Measurements from ENCODE around the gene COL9A2.
"Not testable (repeated sequence)": the region's sequence is repeated elsewhere in the genome, so short reads cannot be mapped to it uniquely, and the experiment has no call there.

The COL9A2 gene

GRCh38 chr1:40316595-40317393 lies at the start of gene COL9A2:
TSS of gene COL9A2 (minus strand) at chr1:40317286. CDS start at chr1:40317197, 89 bp downstream.
- DNase-seq (ENCODE audit: low spot score) = peak; percentile 63
- no peak within 1 kb of the TSS for H3K27ac Mint-ChIP-seq
- H3K9me3 Mint-ChIP-seq = no peaks in the 10 kb centered on the region
- peaks cover 29% of the 10 kb centered on the region for H3K27me3 Mint-ChIP-seq (ENCODE audit: low read depth)
- peak within 1 kb of the TSS; percentile 80 for H3K4me3 Mint-ChIP-seq
- H3K36me3 Mint-ChIP-seq (ENCODE audit: low read depth) = no peaks in the 10 kb centered on the region
- peaks cover 35% of the 10 kb centered on the region for H3K4me1 Mint-ChIP-seq (ENCODE audit: low read depth)

- peaks cover 3% of the 10 kb centered on the region for H3K36me3 Mint-ChIP-seq (ENCODE audit: low read depth)
- H3K27ac Mint-ChIP-seq = no peak overlapping the region
These were observed 46.6 kb upstream of the COL9A2 start for GRCh38 chr1:40363721-40364120.

GRCh38 chr1:40362699-40363098 lies 45.6 kb upstream of the COL9A2 start:
- no peak for DNase-seq (ENCODE audit: low spot score)
- peaks cover 3% of the 10 kb centered on the region for H3K36me3 Mint-ChIP-seq (ENCODE audit: low read depth)
- no peak overlapping the region for H3K27ac Mint-ChIP-seq
- H3K4me1 Mint-ChIP-seq (ENCODE audit: low read depth) = peaks cover 2% of the 10 kb centered on the region
- H3K9me3 Mint-ChIP-seq = peaks cover 17% of the 10 kb centered on the region
- no peaks in the 10 kb centered on the region for H3K27me3 Mint-ChIP-seq (ENCODE audit: low read depth)
- H3K4me3 Mint-ChIP-seq = no peak overlapping the region

More at GRCh38 chr1:40363721-40364120, 46.6 kb upstream of the COL9A2 start:
- DNase-seq (ENCODE audit: low spot score) = no peak
- Mint-ChIP-seq H3K4me1 (ENCODE audit: low read depth) (peaks cover 2% of the 10 kb centered on the region), H3K9me3 (peaks cover 10% of the 10 kb centered on the region), H3K27me3 (ENCODE audit: low read depth) (no peaks in the 10 kb centered on the region), H3K4me3 (no peak overlapping the region)

- peaks cover 2% of the 10 kb centered on the region for H3K4me1 Mint-ChIP-seq (ENCODE audit: low read depth)
- H3K36me3 Mint-ChIP-seq (ENCODE audit: low read depth) = peaks cover 3% of the 10 kb centered on the region
- no peak for DNase-seq (ENCODE audit: low spot score)
- peaks cover 20% of the 10 kb centered on the region for H3K9me3 Mint-ChIP-seq
- no peak overlapping the region for H3K4me3 Mint-ChIP-seq
- no peak overlapping the region for H3K27ac Mint-ChIP-seq
- H3K27me3 Mint-ChIP-seq (ENCODE audit: low read depth) = no peaks in the 10 kb centered on the region
These were observed 45.1 kb upstream of the COL9A2 start for GRCh38 chr1:40362199-40362598.

- Mint-ChIP-seq H3K27ac (no peak overlapping the region), H3K4me1 (ENCODE audit: low read depth) (peaks cover 2% of the 10 kb centered on the region), H3K27me3 (ENCODE audit: low read depth) (no peaks in the 10 kb centered on the region)
These were observed 44.6 kb upstream of the COL9A2 start for GRCh38 chr1:40361637-40362036.

GRCh38 chr1:40361201-40361600 lies 44.1 kb upstream of the COL9A2 start:
- H3K27ac Mint-ChIP-seq = no peak overlapping the region
- H3K36me3 Mint-ChIP-seq (ENCODE audit: low read depth) = peaks cover 3% of the 10 kb centered on the region
- no peak overlapping the region for H3K4me3 Mint-ChIP-seq
- H3K4me1 Mint-ChIP-seq (ENCODE audit: low read depth) = peaks cover 2% of the 10 kb centered on the region
- H3K27me3 Mint-ChIP-seq (ENCODE audit: low read depth) = no peaks in the 10 kb centered on the region
- DNase-seq (ENCODE audit: low spot score) = no peak
- peaks cover 25% of the 10 kb centered on the region for H3K9me3 Mint-ChIP-seq

More at GRCh38 chr1:40361637-40362036, 44.6 kb upstream of the COL9A2 start:
- no peak overlapping the region for H3K4me3 Mint-ChIP-seq
- DNase-seq (ENCODE audit: low spot score) = no peak
- H3K36me3 Mint-ChIP-seq (ENCODE audit: low read depth) = peaks cover 3% of the 10 kb centered on the region
- peaks cover 25% of the 10 kb centered on the region for H3K9me3 Mint-ChIP-seq

- Mint-ChIP-seq H3K27ac (no peak overlapping the region), H3K36me3 (ENCODE audit: low read depth) (peaks cover 3% of the 10 kb centered on the region), H3K4me1 (ENCODE audit: low read depth) (peaks cover 2% of the 10 kb centered on the region), H3K27me3 (ENCODE audit: low read depth) (no peaks in the 10 kb centered on the region), H3K4me3 (no peak overlapping the region), H3K9me3 (peaks cover 25% of the 10 kb centered on the region)
- DNase-seq (ENCODE audit: low spot score) = no peak
These were observed 43.5 kb upstream of the COL9A2 start for GRCh38 chr1:40360631-40361030.

GRCh38 chr1:40357625-40358024 lies 40.5 kb upstream of the COL9A2 start:
- Mint-ChIP-seq H3K4me1 (ENCODE audit: low read depth) (no peaks in the 10 kb centered on the region), H3K27me3 (ENCODE audit: low read depth) (no peaks in the 10 kb centered on the region), H3K36me3 (ENCODE audit: low read depth) (peaks cover 3% of the 10 kb centered on the region), H3K27ac (no peak overlapping the region), H3K4me3 (no peak overlapping the region), H3K9me3 (peaks cover 25% of the 10 kb centered on the region)
- no peak for DNase-seq (ENCODE audit: low spot score)

GRCh38 chr1:40353082-40353481 lies 36.0 kb upstream of the COL9A2 start:
- H3K27ac Mint-ChIP-seq = no peak overlapping the region
- DNase-seq (ENCODE audit: low spot score) = no peak
- no peak overlapping the region for H3K4me3 Mint-ChIP-seq
- no peaks in the 10 kb centered on the region for H3K27me3 Mint-ChIP-seq (ENCODE audit: low read depth)
- H3K36me3 Mint-ChIP-seq (ENCODE audit: low read depth) = no peaks in the 10 kb centered on the region
- peaks cover 11% of the 10 kb centered on the region for H3K9me3 Mint-ChIP-seq
- no peaks in the 10 kb centered on the region for H3K4me1 Mint-ChIP-seq (ENCODE audit: low read depth)

- no peaks in the 10 kb centered on the region for H3K36me3 Mint-ChIP-seq (ENCODE audit: low read depth)
- H3K27me3 Mint-ChIP-seq (ENCODE audit: low read depth) = no peaks in the 10 kb centered on the region
- H3K27ac Mint-ChIP-seq = no peak overlapping the region
- DNase-seq (ENCODE audit: low spot score) = no peak
- H3K9me3 Mint-ChIP-seq = peaks cover 5% of the 10 kb centered on the region
- no peaks in the 10 kb centered on the region for H3K4me1 Mint-ChIP-seq (ENCODE audit: low read depth)
- no peak overlapping the region for H3K4me3 Mint-ChIP-seq
These were observed 35.0 kb upstream of the COL9A2 start for GRCh38 chr1:40352126-40352525.

GRCh38 chr1:40351124-40351523 lies 34.0 kb upstream of the COL9A2 start:
- no peaks in the 10 kb centered on the region for H3K27me3 Mint-ChIP-seq (ENCODE audit: low read depth)
- H3K27ac Mint-ChIP-seq = no peak overlapping the region

GRCh38 chr1:40350391-40350790 lies 33.3 kb upstream of the COL9A2 start:
- H3K36me3 Mint-ChIP-seq (ENCODE audit: low read depth) = no peaks in the 10 kb centered on the region
- no peak for DNase-seq (ENCODE audit: low spot score)
- no peaks in the 10 kb centered on the region for H3K9me3 Mint-ChIP-seq
- no peaks in the 10 kb centered on the region for H3K4me1 Mint-ChIP-seq (ENCODE audit: low read depth)
- no peaks in the 10 kb centered on the region for H3K27me3 Mint-ChIP-seq (ENCODE audit: low read depth)
- no peak overlapping the region for H3K27ac Mint-ChIP-seq
- no peak overlapping the region for H3K4me3 Mint-ChIP-seq

More at GRCh38 chr1:40351124-40351523, 34.0 kb upstream of the COL9A2 start:
- DNase-seq (ENCODE audit: low spot score) = no peak
- Mint-ChIP-seq H3K4me3 (no peak overlapping the region), H3K9me3 (no peaks in the 10 kb centered on the region), H3K4me1 (ENCODE audit: low read depth) (no peaks in the 10 kb centered on the region), H3K36me3 (ENCODE audit: low read depth) (no peaks in the 10 kb centered on the region)

- peak overlapping the region; percentile 24 for H3K27ac Mint-ChIP-seq
- DNase-seq (ENCODE audit: low spot score) = no peak
- H3K27me3 Mint-ChIP-seq (ENCODE audit: low read depth) = no peaks in the 10 kb centered on the region
- no peaks in the 10 kb centered on the region for H3K9me3 Mint-ChIP-seq
- no peaks in the 10 kb centered on the region for H3K36me3 Mint-ChIP-seq (ENCODE audit: low read depth)
- no peak overlapping the region for H3K4me3 Mint-ChIP-seq
- peaks cover 39% of the 10 kb centered on the region for H3K4me1 Mint-ChIP-seq (ENCODE audit: low read depth)
These were observed 27.5 kb upstream of the COL9A2 start for GRCh38 chr1:40344597-40344996.

GRCh38 chr1:40342381-40342717 lies 25.3 kb upstream of the COL9A2 start:
- not testable (repeated sequence) for DNase-seq (ENCODE audit: low spot score); H3K27me3 Mint-ChIP-seq (ENCODE audit: low read depth); H3K9me3 Mint-ChIP-seq; H3K36me3 Mint-ChIP-seq (ENCODE audit: low read depth)
- H3K4me1 Mint-ChIP-seq (ENCODE audit: low read depth) = peaks cover 42% of the 10 kb centered on the region
- peak overlapping the region; percentile 22 for H3K4me3 Mint-ChIP-seq
- peak overlapping the region; percentile 74 for H3K27ac Mint-ChIP-seq
